Naive thymus-derived CD4-positive, alpha-beta T cell (primary cell): ENCODE measurements around the gene RORB. TPM values are rescaled to one million over a fixed set of nuclear protein-coding genes. Genes with fewer than 3 reads are reported as not detected.

ENCODE experiments used
- ATAC-seq: fragments of 150-1000 bp; cut with Tn5 transposase; 2 replicates; pipeline ENCODE4 v1.10.0; 2021; ENCODE audit warnings: mild to moderate bottlenecking, moderate library complexity
- CTCF ChIA-PET: fragments of 350-600 bp; sonication (Branson Sonifier 250); formaldehyde crosslinking; loops from one replicate; lab custom pipeline; 2021; ENCODE audit warnings: antibody characterized with exemption; lab: Charles Lee
- POLR2A ChIA-PET: fragments of 350-600 bp; sonication (Branson Sonifier 250); formaldehyde crosslinking; loops from one replicate; lab custom pipeline; 2021; ENCODE audit warnings: antibody characterized with exemption, inconsistent platforms; lab: Charles Lee
- DNase-seq, 9 donors: peaks; one replicate each; pipeline versions ENCODE4 v3.0.0 to v3.0.0-alpha.2; 2020 to 2022; ENCODE audit warnings: mixed read lengths in 1 of 9
- H3K27ac ChIP-seq: one replicate; pipeline ENCODE4 v1.7.0; 2013; ENCODE audit warnings: mild to moderate bottlenecking, low read depth, low read length, moderate library complexity
- H3K27me3 ChIP-seq, 2 donors: one replicate each; pipeline ENCODE4 v1.7.0; 2013; ENCODE audit warnings: low read length in 2 of 2, mild to moderate bottlenecking in 2 of 2, moderate library complexity in 2 of 2; ENCODE audit not compliant: control insufficient read depth in 2 of 2, insufficient read depth in 2 of 2
- H3K36me3 ChIP-seq, 3 experiments: 1 replicate in 2 of 3; 2 replicates in 1 of 3; pipeline ENCODE4 v1.7.0; 2013; ENCODE audit warnings: low read length in 3 of 3, mild to moderate bottlenecking in 3 of 3, moderate library complexity in 1 of 3; ENCODE audit not compliant: insufficient read depth in 3 of 3, control insufficient read depth in 2 of 3
- H3K4me1 ChIP-seq, 2 donors: one replicate each; pipeline ENCODE4 v1.7.0; 2013; ENCODE audit warnings: low read length in 2 of 2, mild to moderate bottlenecking in 2 of 2, moderate library complexity in 1 of 2; ENCODE audit not compliant: control insufficient read depth in 2 of 2, insufficient read depth in 2 of 2
- H3K4me3 ChIP-seq: 2 replicates; pipeline ENCODE4 v1.7.0; 2013; ENCODE audit warnings: mild to moderate bottlenecking, low read length
- H3K9me3 ChIP-seq, 3 experiments: 1 replicate in 2 of 3; 2 replicates in 1 of 3; pipeline ENCODE4 v1.7.0; 2013; ENCODE audit warnings: low read length in 3 of 3; ENCODE audit not compliant: control insufficient read depth in 2 of 3
- H3K27ac Mint-ChIP-seq, 9 donors: one replicate each; pipeline ENCODE4 v1.8.0; 2020 to 2022; ENCODE audit warnings: mixed read lengths in 9 of 9, mild to moderate bottlenecking in 8 of 9, moderate library complexity in 5 of 9, inconsistent platforms in 2 of 9
- H3K27me3 Mint-ChIP-seq, 5 donors: one replicate each; pipeline ENCODE4 v1.8.0; 2021 to 2022; ENCODE audit warnings: mixed read lengths in 5 of 5, mild to moderate bottlenecking in 1 of 5
- H3K36me3 Mint-ChIP-seq, 5 donors: one replicate each; pipeline ENCODE4 v1.8.0; 2020 to 2022; ENCODE audit warnings: mixed read lengths in 5 of 5, mild to moderate bottlenecking in 3 of 5, inconsistent platforms in 1 of 5
- H3K4me1 Mint-ChIP-seq, 7 donors: one replicate each; pipeline ENCODE4 v1.8.0; 2020 to 2022; ENCODE audit warnings: mixed read lengths in 7 of 7, mild to moderate bottlenecking in 3 of 7, inconsistent platforms in 1 of 7
- H3K4me3 Mint-ChIP-seq, 10 donors: one replicate each; pipeline ENCODE4 v1.8.0; 2020 to 2022; ENCODE audit warnings: mild to moderate bottlenecking in 10 of 10, mixed read lengths in 10 of 10, moderate library complexity in 6 of 10, inconsistent platforms in 2 of 10
- H3K9me3 Mint-ChIP-seq, 11 donors: one replicate each; pipeline ENCODE4 v1.8.0; 2020 to 2022; ENCODE audit warnings: mixed read lengths in 11 of 11, mild to moderate bottlenecking in 4 of 11, inconsistent platforms in 1 of 11, moderate library complexity in 1 of 11
- intact Hi-C, 2 donors: fragments of 100-400 bp; cut with micrococcal nuclease; formaldehyde crosslinking; loops; one replicate each; pipeline ENCODE4 v1.15.1; 2023
- polyA plus RNA-seq, 2 donors: library from polyadenylated mRNA; unstranded; fragments of 300-500 nt; fragmentation: Illumina TruSeq; gene quantifications; one replicate each; pipeline ENCODE4 v1.2.3, GENCODE V29; 2021
- total RNA-seq, 6 experiments: library from RNA in 5 of 6; stranded (reverse) in 5 of 6; gene quantifications; 1 replicate in 5 of 6; 2 replicates in 1 of 6; pipeline ENCODE4 v1.2.3 and lab custom pipeline; 2021 to 2026

Gene RORB
- total and polyA plus RNA-seq, 7 experiments from 2014 or later, result 0.12 TPM; not detected in 6

- no peak for DNase-seq
- ChIA-PET POLR2A (no interaction called here), CTCF (no interaction called here)
- intact Hi-C loops, result no loop called here
- Histone ChIP-seq H3K27ac (no peak overlapping the region), H3K27me3 (no peaks in the 10 kb centered on the region), H3K9me3 (no peaks in the 10 kb centered on the region), H3K4me3 (no peak overlapping the region), H3K4me1 (no peaks in the 10 kb centered on the region), H3K36me3 (no peaks in the 10 kb centered on the region)
- Mint-ChIP-seq H3K4me3 (no peak overlapping the region), H3K36me3 (no peaks in the 10 kb centered on the region), H3K27ac (no peak overlapping the region), H3K4me1 (no peaks in the 10 kb centered on the region), H3K9me3 (no peaks in the 10 kb centered on the region), H3K27me3 (peaks cover 3 to 11% (median 6%) of the 10 kb centered on the region in 5 donors)
- no peak for ATAC-seq
These were observed 175.1 kb downstream of the RORB start for GRCh38 chr9:74672237-74672636.

- no peaks in the 10 kb centered on the region for H3K9me3 ChIP-seq
- H3K27me3 ChIP-seq, result no peaks in the 10 kb centered on the region
- intact Hi-C loops, result no loop called here
- no peak overlapping the region for H3K27ac Mint-ChIP-seq
- no peaks in the 10 kb centered on the region for H3K9me3 Mint-ChIP-seq
- no peaks in the 10 kb centered on the region for H3K4me1 Mint-ChIP-seq
- H3K4me3 Mint-ChIP-seq, result no peak overlapping the region
- no peak overlapping the region for H3K4me3 ChIP-seq
- DNase-seq, result no peak
- no peaks in the 10 kb centered on the region for H3K36me3 ChIP-seq
- no peaks in the 10 kb centered on the region for H3K4me1 ChIP-seq
- CTCF ChIA-PET, result no interaction called here
- H3K27me3 Mint-ChIP-seq, result peaks cover 0 to 6% (median 3%) of the 10 kb centered on the region in 5 donors
- H3K36me3 Mint-ChIP-seq, result no peaks in the 10 kb centered on the region
- POLR2A ChIA-PET, result no interaction called here
- H3K27ac ChIP-seq, result no peak overlapping the region
- no peak for ATAC-seq
These were observed 176.9 kb downstream of the RORB start for GRCh38 chr9:74674077-74674476.

GRCh38 chr9:74681906-74682305 lies 184.8 kb downstream of the RORB start:
- Histone ChIP-seq H3K36me3 (no peaks in the 10 kb centered on the region), H3K27ac (no peak overlapping the region), H3K4me3 (no peak overlapping the region), H3K4me1 (no peaks in the 10 kb centered on the region), H3K9me3 (no peaks in the 10 kb centered on the region), H3K27me3 (no peaks in the 10 kb centered on the region)
- Mint-ChIP-seq H3K9me3 (peaks cover 0 to 1% (median 0%) of the 10 kb centered on the region in 11 donors), H3K27ac (no peak overlapping the region), H3K4me1 (no peaks in the 10 kb centered on the region), H3K27me3 (peaks cover 0 to 26% (median 6%) of the 10 kb centered on the region in 5 donors), H3K4me3 (no peak overlapping the region), H3K36me3 (no peaks in the 10 kb centered on the region)
- DNase-seq (no peak), ATAC-seq (no peak)
- ChIA-PET CTCF (no interaction called here), POLR2A (no interaction called here)
- intact Hi-C loops, result no loop called here

GRCh38 chr9:74683322-74683721 lies 186.2 kb downstream of the RORB start:
- intact Hi-C loops, result no loop called here
- no peak for ATAC-seq
- Histone ChIP-seq H3K27me3 (no peaks in the 10 kb centered on the region), H3K9me3 (no peaks in the 10 kb centered on the region), H3K4me3 (no peak overlapping the region), H3K36me3 (no peaks in the 10 kb centered on the region), H3K27ac (no peak overlapping the region), H3K4me1 (no peaks in the 10 kb centered on the region)
- peaks cover 0 to 25% (median 9%) of the 10 kb centered on the region in 5 donors for H3K27me3 Mint-ChIP-seq
- POLR2A ChIA-PET, result no interaction called here
- CTCF ChIA-PET, result no interaction called here
- peaks cover 0 to 3% (median 0%) of the 10 kb centered on the region in 11 donors for H3K9me3 Mint-ChIP-seq
- H3K27ac Mint-ChIP-seq, result no peak overlapping the region
- DNase-seq, result no peak
- no peaks in the 10 kb centered on the region for H3K36me3 Mint-ChIP-seq
- no peak overlapping the region for H3K4me3 Mint-ChIP-seq
- H3K4me1 Mint-ChIP-seq, result no peaks in the 10 kb centered on the region

- Mint-ChIP-seq H3K27ac (no peak overlapping the region), H3K36me3 (no peaks in the 10 kb centered on the region), H3K27me3 (peaks cover 0 to 17% (median 8%) of the 10 kb centered on the region in 5 donors), H3K4me1 (no peaks in the 10 kb centered on the region), H3K4me3 (no peak overlapping the region), H3K9me3 (peaks cover 0 to 1% (median 0%) of the 10 kb centered on the region in 11 donors)
- Histone ChIP-seq H3K27ac (no peak overlapping the region), H3K4me3 (no peak overlapping the region), H3K36me3 (no peaks in the 10 kb centered on the region), H3K27me3 (no peaks in the 10 kb centered on the region), H3K4me1 (no peaks in the 10 kb centered on the region), H3K9me3 (no peaks in the 10 kb centered on the region)
- ATAC-seq, result no peak
- intact Hi-C loops, result no loop called here
- POLR2A ChIA-PET, result no interaction called here
- no peak for DNase-seq
- CTCF ChIA-PET, result no interaction called here
These were observed 193.9 kb downstream of the RORB start for GRCh38 chr9:74691058-74691457.

- POLR2A ChIA-PET, result no interaction called here
- H3K4me1 ChIP-seq, result no peaks in the 10 kb centered on the region
- peaks cover 0 to 2% (median 0%) of the 10 kb centered on the region in 7 donors for H3K4me1 Mint-ChIP-seq
- no peak overlapping the region for H3K4me3 Mint-ChIP-seq
- peaks cover 0 to 4% (median 0%) of the 10 kb centered on the region in 5 donors for H3K36me3 Mint-ChIP-seq
- CTCF ChIA-PET, result no interaction called here
- no peaks in the 10 kb centered on the region for H3K36me3 ChIP-seq
- no peak overlapping the region for H3K4me3 ChIP-seq
- no peaks in the 10 kb centered on the region for H3K27me3 ChIP-seq
- H3K9me3 ChIP-seq, result no peaks in the 10 kb centered on the region
- intact Hi-C loops, result no loop called here
- peaks cover 10 to 46% (median 26%) of the 10 kb centered on the region in 5 donors for H3K27me3 Mint-ChIP-seq
- H3K27ac Mint-ChIP-seq, result no peak overlapping the region
- no peak overlapping the region for H3K27ac ChIP-seq
- H3K9me3 Mint-ChIP-seq, result peaks cover 0 to 6% (median 0%) of the 10 kb centered on the region in 11 donors
- ATAC-seq (no peak), DNase-seq (no peak)
These were observed 199.4 kb downstream of the RORB start for GRCh38 chr9:74696520-74696919.

GRCh38 chr9:74697535-74697934 lies 200.4 kb downstream of the RORB start:
- DNase-seq, result no peak
- Histone ChIP-seq H3K4me1 (no peaks in the 10 kb centered on the region), H3K4me3 (no peak overlapping the region), H3K9me3 (no peaks in the 10 kb centered on the region), H3K27me3 (no peaks in the 10 kb centered on the region), H3K36me3 (no peaks in the 10 kb centered on the region), H3K27ac (no peak overlapping the region)
- ChIA-PET POLR2A (no interaction called here), CTCF (no interaction called here)
- H3K4me3 Mint-ChIP-seq, result no peak overlapping the region
- no peak overlapping the region for H3K27ac Mint-ChIP-seq
- H3K4me1 Mint-ChIP-seq, result peaks cover 0 to 2% (median 0%) of the 10 kb centered on the region in 7 donors
- peaks cover 0 to 9% (median 0%) of the 10 kb centered on the region in 11 donors for H3K9me3 Mint-ChIP-seq
- peaks cover 0 to 4% (median 0%) of the 10 kb centered on the region in 5 donors for H3K36me3 Mint-ChIP-seq
- H3K27me3 Mint-ChIP-seq, result peaks cover 12 to 49% (median 26%) of the 10 kb centered on the region in 5 donors
- ATAC-seq, result no peak
- intact Hi-C loops, result no loop called here
